Measurements from ENCODE around the gene PLEKHM3.
A peak's percentile ranks its signal among the peaks of the same experiment; 100 is the strongest.

Gene PLEKHM3

GRCh38 chr2:207840101-207840500 is 185.2 kb downstream of the PLEKHM3 start:
- no peaks in the 10 kb centered on the region for H3K27me3 ChIP-seq (ENCODE audit: low read depth, low read length)
- no peaks in the 10 kb centered on the region for H4K20me1 ChIP-seq (ENCODE audit: insufficient read depth, low read length)
- H2AFZ ChIP-seq (ENCODE audit: low read depth, low read length), result no peak overlapping the region
- H3K79me2 ChIP-seq (ENCODE audit: low read length), result no peaks in the 10 kb centered on the region
- no peak for TF ChIP-seq EZH2phosphoT487 (IDR thresholded peaks at IDR 0.05; ENCODE audit: low read depth)
- TF ChIP-seq CTCF (IDR thresholded peaks at IDR 0.05; ENCODE audit: low read depth, low read length), result no peak
- no peak overlapping the region for H3K9ac ChIP-seq (ENCODE audit: low read length)
- no peaks in the 10 kb centered on the region for H3K9me3 ChIP-seq (ENCODE audit: insufficient read depth, low read length)
- H3K27ac ChIP-seq (ENCODE audit: low read length), result no peak overlapping the region
- H3K4me3 ChIP-seq (ENCODE audit: low read length), result no peak overlapping the region
- peaks cover 10% of the 10 kb centered on the region for H3K4me1 ChIP-seq (ENCODE audit: low read length)
- H3K4me2 ChIP-seq (ENCODE audit: low read length), result no peak overlapping the region
- no peaks in the 10 kb centered on the region for H3K36me3 ChIP-seq (replicated peaks; ENCODE audit: low read depth, low read length)

- TF ChIP-seq CTCF (IDR thresholded peaks at IDR 0.05; ENCODE audit: low read depth, low read length) (no peak), EZH2phosphoT487 (IDR thresholded peaks at IDR 0.05; ENCODE audit: low read depth) (no peak)
- H3K4me3 ChIP-seq (ENCODE audit: low read length), result no peak overlapping the region
- no peaks in the 10 kb centered on the region for H3K27me3 ChIP-seq (ENCODE audit: low read depth, low read length)
- H3K9ac ChIP-seq (ENCODE audit: low read length), result no peak overlapping the region
- no peak overlapping the region; the same call in 1 of the 2 replicates for H3K4me2 ChIP-seq (ENCODE audit: low read length)
- H3K4me1 ChIP-seq (ENCODE audit: low read length), result peaks cover 10% of the 10 kb centered on the region
- H4K20me1 ChIP-seq (ENCODE audit: insufficient read depth, low read length), result no peaks in the 10 kb centered on the region
- no peak overlapping the region for H2AFZ ChIP-seq (ENCODE audit: low read depth, low read length)
- no peaks in the 10 kb centered on the region for H3K36me3 ChIP-seq (replicated peaks; ENCODE audit: low read depth, low read length)
- no peaks in the 10 kb centered on the region for H3K79me2 ChIP-seq (ENCODE audit: low read length)
- H3K27ac ChIP-seq (ENCODE audit: low read length), result no peak overlapping the region
- no peaks in the 10 kb centered on the region for H3K9me3 ChIP-seq (ENCODE audit: insufficient read depth, low read length)
Observed at GRCh38 chr2:207839575-207839974, 185.8 kb downstream of the PLEKHM3 start.

- H4K20me1 ChIP-seq (ENCODE audit: insufficient read depth, low read length), result no peaks in the 10 kb centered on the region
- no peak overlapping the region for H3K4me3 ChIP-seq (ENCODE audit: low read length)
- H3K9ac ChIP-seq (ENCODE audit: low read length), result no peak overlapping the region
- H3K79me2 ChIP-seq (ENCODE audit: low read length), result no peaks in the 10 kb centered on the region
- no peak overlapping the region for H2AFZ ChIP-seq (ENCODE audit: low read depth, low read length)
- no peak overlapping the region for H3K27ac ChIP-seq (ENCODE audit: low read length)
- H3K27me3 ChIP-seq (ENCODE audit: low read depth, low read length), result no peaks in the 10 kb centered on the region
- TF ChIP-seq EZH2phosphoT487 (IDR thresholded peaks at IDR 0.05; ENCODE audit: low read depth) (no peak), CTCF (IDR thresholded peaks at IDR 0.05; ENCODE audit: low read depth, low read length) (no peak)
- H3K9me3 ChIP-seq (ENCODE audit: insufficient read depth, low read length), result no peaks in the 10 kb centered on the region
- no peaks in the 10 kb centered on the region for H3K36me3 ChIP-seq (replicated peaks; ENCODE audit: low read depth, low read length)
- H3K4me1 ChIP-seq (ENCODE audit: low read length), result peaks cover 10% of the 10 kb centered on the region
- peak overlapping the region; percentile 33 for H3K4me2 ChIP-seq (ENCODE audit: low read length)
Observed at GRCh38 chr2:207839028-207839427, 186.3 kb downstream of the PLEKHM3 start.

- H2AFZ ChIP-seq (ENCODE audit: low read depth, low read length), result no peak overlapping the region
- peaks cover 23% of the 10 kb centered on the region for H3K4me1 ChIP-seq (ENCODE audit: low read length)
- no peak overlapping the region for H3K4me3 ChIP-seq (ENCODE audit: low read length)
- no peak overlapping the region for H3K4me2 ChIP-seq (ENCODE audit: low read length)
- H3K27me3 ChIP-seq (ENCODE audit: low read depth, low read length), result no peaks in the 10 kb centered on the region
- H3K9me3 ChIP-seq (ENCODE audit: insufficient read depth, low read length), result no peaks in the 10 kb centered on the region
- no peaks in the 10 kb centered on the region for H4K20me1 ChIP-seq (ENCODE audit: insufficient read depth, low read length)
- no peak for TF ChIP-seq CTCF (IDR thresholded peaks at IDR 0.05; ENCODE audit: low read depth, low read length)
- TF ChIP-seq EZH2phosphoT487 (IDR thresholded peaks at IDR 0.05; ENCODE audit: low read depth), result no peak
- no peak overlapping the region for H3K9ac ChIP-seq (ENCODE audit: low read length)
- H3K36me3 ChIP-seq (replicated peaks; ENCODE audit: low read depth, low read length), result no peaks in the 10 kb centered on the region
- no peaks in the 10 kb centered on the region for H3K79me2 ChIP-seq (ENCODE audit: low read length)
- no peak overlapping the region for H3K27ac ChIP-seq (ENCODE audit: low read length)
Observed at GRCh38 chr2:207836521-207837133, 188.7 kb downstream of the PLEKHM3 start.

Measured in OCI-LY3 (cell line).